SU-DHL-6 (cell line): ENCODE results near the gene SRPK2.
"Not testable (repeated sequence)": the region's sequence is repeated elsewhere in the genome, so short reads cannot be mapped to it uniquely, and the experiment has no call there.

Source experiments
- H2AFZ ChIP-seq: fragments of 200-600 bp; sonication (generic); 2 replicates; pipeline ENCODE4 v1.6.1; 2014; ENCODE audit warnings: low read depth, mild to moderate bottlenecking, moderate library complexity, mixed read lengths, antibody characterized with exemption, low read length; ENCODE audit not compliant: severe bottlenecking
- H3F3A ChIP-seq: fragments of 200-600 bp; shearing (Covaris generic); 2 replicates; pipeline ENCODE4 v1.6.0; 2016; ENCODE audit warnings: antibody characterized with exemption, mild to moderate bottlenecking; ENCODE audit not compliant: insufficient read depth
- H3K27ac ChIP-seq: fragments of 200-600 bp; sonication (generic); 2 replicates; pipeline ENCODE4 v1.5.1; 2016; ENCODE audit warnings: low read depth, mild to moderate bottlenecking, low read length, moderate library complexity, mixed read lengths
- H3K27me3 ChIP-seq: fragments of 200-600 bp; sonication (generic), shearing (Covaris generic); 2 replicates; pipeline ENCODE4 v1.6.0; 2014; ENCODE audit warnings: mild to moderate bottlenecking, low read length
- H3K36me3 ChIP-seq: fragments of 200-600 bp; sonication (generic); 2 replicates; pipeline ENCODE4 v1.6.1; 2014; ENCODE audit warnings: mild to moderate bottlenecking, low read length, mixed read lengths
- H3K4me2 ChIP-seq: fragments of 300-600, 200-600 bp; shearing (Covaris generic), sonication (generic); 2 replicates; pipeline ENCODE4 v1.6.0; 2014; ENCODE audit warnings: low read length, low read depth, mild to moderate bottlenecking; ENCODE audit not compliant: poor library complexity, severe bottlenecking
- H3K4me3 ChIP-seq: fragments of 200-600 bp; sonication (generic); 2 replicates; pipeline ENCODE4 v1.5.1; 2014; ENCODE audit warnings: antibody characterized with exemption, low read length, mild to moderate bottlenecking, mixed read lengths; ENCODE audit not compliant: insufficient read depth, poor library complexity, severe bottlenecking
- H3K79me2 ChIP-seq: fragments of 200-600 bp; sonication (generic); 2 replicates; pipeline ENCODE4 v1.6.1; 2014; ENCODE audit warnings: mild to moderate bottlenecking, low read length, moderate library complexity; ENCODE audit not compliant: insufficient read depth
- H3K9ac ChIP-seq: fragments of 200-600 bp; sonication (generic); 2 replicates; pipeline ENCODE4 v1.7.0; 2014; ENCODE audit warnings: mild to moderate bottlenecking, low read length
- H3K9me2 ChIP-seq: fragments of 200-600 bp; sonication (generic); replicated peaks from 2 replicates; pipeline ENCODE4 v1.6.1; 2014; ENCODE audit warnings: low read length; ENCODE audit not compliant: insufficient read depth
- H3K9me3 ChIP-seq: fragments of 200-600 bp; sonication (generic); 2 replicates; pipeline ENCODE4 v1.6.1; 2014; ENCODE audit warnings: low read length, mixed read lengths; ENCODE audit not compliant: insufficient read depth
- H4K20me1 ChIP-seq: fragments of 200-600 bp; sonication (generic); 2 replicates; pipeline ENCODE4 v1.6.1; 2014; ENCODE audit warnings: low read depth, mild to moderate bottlenecking, antibody characterized with exemption, low read length, moderate library complexity, mixed read lengths
- CTCF ChIP-seq: fragments of 200-600 bp; sonication (generic); IDR thresholded peaks from one replicate; pipeline ENCODE4 v1.5.1; 2017; ENCODE audit warnings: antibody characterized with exemption, mild to moderate bottlenecking, low read length, moderate library complexity; ENCODE audit not compliant: insufficient read depth, poor library complexity, severe bottlenecking
- EZH2phosphoT487 ChIP-seq: fragments of 200-600 bp; sonication (generic), shearing (Covaris generic); conservative IDR thresholded peaks from 2 replicates; pipeline ENCODE4 v1.6.1; 2018; ENCODE audit warnings: mild to moderate bottlenecking, antibody characterized with exemption, low read length, moderate library complexity, mixed read lengths

The SRPK2 gene

GRCh38 chr7:105196473-105196872 is 192.2 kb downstream of the SRPK2 start:
- H3K79me2 ChIP-seq: no peaks in the 10 kb centered on the region
- H3K4me2 ChIP-seq: no peak overlapping the region
- H3K9me2 ChIP-seq: no peaks in the 10 kb centered on the region
- no peaks in the 10 kb centered on the region for H3K9me3 ChIP-seq
- H3F3A ChIP-seq: no peaks in the 10 kb centered on the region
- no peak overlapping the region for H3K27ac ChIP-seq
- no peak overlapping the region for H2AFZ ChIP-seq
- TF ChIP-seq CTCF (no peak), EZH2phosphoT487 (no peak)
- H3K4me3 ChIP-seq: no peak overlapping the region
- H3K36me3 ChIP-seq: no peaks in the 10 kb centered on the region
- no peaks in the 10 kb centered on the region for H4K20me1 ChIP-seq
- H3K9ac ChIP-seq: no peak overlapping the region
- no peaks in the 10 kb centered on the region for H3K27me3 ChIP-seq

GRCh38 chr7:105195891-105196290 is 192.8 kb downstream of the SRPK2 start:
- Histone ChIP-seq H3K79me2 (no peaks in the 10 kb centered on the region), H3K4me2 (no peak overlapping the region), H3K27ac (no peak overlapping the region)

GRCh38 chr7:105194959-105195358 is 193.8 kb downstream of the SRPK2 start:
- not testable (repeated sequence) for H3K4me2 ChIP-seq, H3F3A ChIP-seq, H3K27ac ChIP-seq, H4K20me1 ChIP-seq, H3K27me3 ChIP-seq, H3K4me3 ChIP-seq, H3K9me3 ChIP-seq, H3K9ac ChIP-seq, H3K79me2 ChIP-seq, H3K36me3 ChIP-seq, H3K9me2 ChIP-seq, H2AFZ ChIP-seq

More at GRCh38 chr7:105195891-105196290, 192.8 kb downstream of the SRPK2 start:
- Histone ChIP-seq H3K9ac (no peak overlapping the region), H3K4me3 (no peak overlapping the region), H3K27me3 (no peaks in the 10 kb centered on the region), H3K9me2 (no peaks in the 10 kb centered on the region), H2AFZ (no peak overlapping the region), H3K36me3 (no peaks in the 10 kb centered on the region), H3F3A (no peaks in the 10 kb centered on the region), H3K9me3 (no peaks in the 10 kb centered on the region), H4K20me1 (no peaks in the 10 kb centered on the region)
- TF ChIP-seq EZH2phosphoT487 (no peak), CTCF (no peak)

- Histone ChIP-seq H3K4me3 (no peak overlapping the region), H4K20me1 (no peaks in the 10 kb centered on the region), H3K9ac (no peak overlapping the region), H3K36me3 (no peaks in the 10 kb centered on the region), H3K27me3 (no peaks in the 10 kb centered on the region), H3K4me2 (no peak overlapping the region), H3K9me3 (no peaks in the 10 kb centered on the region), H3K79me2 (no peaks in the 10 kb centered on the region), H2AFZ (no peak overlapping the region), H3K27ac (no peak overlapping the region), H3K9me2 (no peaks in the 10 kb centered on the region), H3F3A (no peaks in the 10 kb centered on the region)
- TF ChIP-seq CTCF (no peak), EZH2phosphoT487 (no peak)
Measured at GRCh38 chr7:105191331-105191730, 197.4 kb downstream of the SRPK2 start.
